Ureter (tissue), 1 donor: ENCODE results near the gene CREB3L2. TPM values are rescaled to one million over a fixed set of nuclear protein-coding genes. Genes with fewer than 3 reads are reported as not detected.
"Not testable (repeated sequence)": the region's sequence is repeated elsewhere in the genome, so short reads cannot be mapped to it uniquely, and the experiment has no call there.

Experiments
- DNase-seq: peaks from one replicate; pipeline ENCODE4 v3.0.0-alpha.2; 2020; ENCODE audit warnings: low spot score
- total RNA-seq: library from RNA; stranded (reverse); gene quantifications from one replicate; pipeline ENCODE4 v1.2.4, GENCODE V29; 2023
- donor health status: DM: yes; HTN: yes; CAD: no.

CREB3L2 gene
- total RNA-seq = 126 TPM

DNA sequence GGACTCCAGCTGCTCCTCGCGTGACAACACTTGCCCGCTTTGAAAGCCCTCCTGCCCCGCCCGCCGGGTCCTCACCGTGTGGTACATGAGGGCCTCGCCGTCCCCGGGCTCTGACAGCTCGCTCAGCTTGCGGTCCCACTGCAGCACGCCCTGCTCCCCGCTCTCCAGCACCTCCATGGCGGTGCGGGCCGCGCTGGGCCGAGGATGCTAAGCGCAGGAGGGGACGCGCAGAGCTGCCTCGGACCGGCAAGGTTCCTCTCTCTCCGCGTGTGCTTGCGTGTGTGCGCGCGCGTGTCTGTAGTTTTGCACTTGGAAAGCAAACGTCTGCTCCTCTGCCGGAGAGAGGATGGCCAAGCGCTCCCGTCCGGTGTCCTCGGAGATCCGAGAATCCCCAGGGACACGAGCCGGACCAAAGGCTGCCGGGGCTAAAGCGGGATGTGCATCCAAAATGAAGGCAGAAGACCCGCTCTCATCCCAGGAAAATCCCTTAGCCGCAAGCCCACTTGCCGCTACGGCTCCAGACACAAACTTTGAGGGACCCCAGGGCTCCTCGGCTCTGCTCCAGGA, at the start of gene CREB3L2:
Gene CREB3L2, minus strand, starts transcription at position 558 of the 567 bp plus-strand sequence. Its CDS starts 381 bp downstream, at position 177.
- peak; percentile 61 for DNase-seq

DNA sequence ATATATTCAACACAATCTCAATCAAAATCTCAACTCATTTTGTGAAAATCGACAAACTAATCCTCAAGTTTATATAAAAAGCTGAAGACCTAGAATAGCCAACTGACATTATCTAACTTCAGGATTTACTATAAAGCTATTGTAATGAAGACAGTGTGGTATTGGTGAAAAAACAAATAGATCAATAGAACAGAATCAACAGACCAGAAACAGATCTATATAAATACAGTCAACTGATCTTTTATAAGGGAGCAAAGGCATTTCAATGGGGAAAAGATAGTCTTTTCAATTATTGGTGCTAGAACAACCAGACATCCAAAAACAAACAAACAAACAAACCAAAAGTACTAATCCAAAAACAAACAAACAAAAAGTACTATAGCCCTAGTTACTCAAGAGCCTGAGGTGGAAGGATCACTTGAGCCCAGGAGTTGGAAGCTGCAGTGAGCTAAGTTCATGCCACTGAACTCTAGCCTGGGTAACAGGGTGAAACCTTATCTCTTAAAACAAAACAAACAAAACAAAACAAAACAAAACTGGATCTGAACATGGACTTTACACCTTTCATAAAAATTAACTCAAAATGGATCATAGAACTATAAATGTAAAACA, 47.7 kb upstream of the CREB3L2 start:
- DNase-seq = no peak

- no peak for DNase-seq
Observed at GRCh38 chr7:138047907-138048306, 46.0 kb upstream of the CREB3L2 start.

DNA sequence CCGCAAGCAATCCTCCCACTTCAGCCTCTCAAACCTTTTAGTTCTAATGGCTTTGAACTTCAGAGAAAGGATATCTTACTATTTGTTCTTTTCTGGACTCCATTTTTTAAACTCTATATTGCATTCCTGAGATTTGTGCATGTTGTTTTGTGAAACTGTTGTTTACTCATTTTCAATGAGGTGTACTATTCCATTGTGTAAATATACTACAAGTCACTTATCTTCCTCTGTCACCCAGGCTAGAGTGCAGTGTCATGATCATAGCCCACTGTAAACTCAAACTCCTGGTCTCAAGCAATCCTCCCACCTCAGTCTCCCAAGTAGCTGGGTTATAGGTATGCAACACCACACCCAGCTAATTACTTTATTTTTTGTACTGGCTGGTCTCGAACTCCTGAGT, 43.0 kb upstream of the CREB3L2 start:
- DNase-seq = no peak

- not testable (repeated sequence) for DNase-seq
Observed at GRCh38 chr7:138040063-138040462, 38.2 kb upstream of the CREB3L2 start.

DNA sequence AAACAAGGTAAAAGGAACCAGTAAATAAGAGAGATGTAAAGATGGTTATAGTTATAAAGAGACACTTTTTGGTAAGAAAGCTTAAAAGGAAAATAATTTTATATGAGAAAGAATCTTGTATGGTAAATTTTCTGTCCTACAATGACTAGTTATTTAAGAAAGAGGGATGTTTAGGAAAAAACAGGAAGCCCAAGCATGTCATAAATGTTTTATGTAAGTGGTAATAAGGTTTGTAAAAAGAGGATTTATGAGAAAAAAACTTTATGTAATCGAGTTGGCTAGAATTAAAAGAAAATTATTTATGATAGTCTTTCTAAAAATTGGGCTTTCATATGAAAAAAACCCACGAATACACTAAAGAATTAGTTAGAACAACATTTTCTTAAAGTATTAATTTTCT, 34.2 kb upstream of the CREB3L2 start:
- DNase-seq = no peak

DNA sequence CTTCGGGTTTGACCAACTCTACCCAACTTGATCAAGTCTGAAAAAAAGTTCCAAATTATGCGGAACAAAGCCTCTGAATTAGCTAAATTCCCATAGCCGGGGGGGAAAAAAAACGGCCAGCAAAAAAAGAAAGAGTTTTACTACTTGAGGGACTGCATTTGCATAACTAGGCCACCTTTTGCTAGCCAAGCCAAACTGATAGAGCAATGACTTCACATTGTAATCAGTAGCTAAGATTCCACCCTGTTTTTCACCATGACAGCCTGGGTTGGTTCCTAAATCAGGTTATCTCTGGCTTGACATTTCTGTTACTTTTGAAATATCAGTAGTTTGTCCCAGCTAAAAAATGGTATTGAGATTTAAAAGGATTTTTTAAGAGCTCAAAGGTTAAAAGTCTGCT, 31.4 kb upstream of the CREB3L2 start:
- DNase-seq = no peak

DNA sequence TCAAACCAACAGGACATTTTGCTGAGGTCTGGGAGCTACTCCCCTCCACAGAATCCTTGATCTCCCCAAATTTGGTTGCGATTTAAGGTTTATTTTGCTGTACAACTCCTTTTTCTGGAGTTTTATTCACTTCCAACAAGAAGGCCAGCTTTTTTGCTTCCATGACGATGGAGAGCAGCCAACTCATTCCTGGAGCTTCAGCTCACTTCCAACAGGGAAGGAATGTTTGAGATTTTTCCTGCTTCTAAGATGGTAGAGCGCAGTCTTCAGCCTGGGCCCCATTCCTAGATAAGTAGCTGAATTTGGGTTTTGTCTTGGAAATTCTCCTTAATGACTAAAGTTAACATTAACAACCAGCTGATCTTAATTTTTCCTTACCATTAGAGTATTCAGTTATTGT, 30.9 kb upstream of the CREB3L2 start:
- DNase-seq = no peak

GRCh38 chr7:138032186-138032585, 30.3 kb upstream of the CREB3L2 start:
- no peak for DNase-seq

DNA sequence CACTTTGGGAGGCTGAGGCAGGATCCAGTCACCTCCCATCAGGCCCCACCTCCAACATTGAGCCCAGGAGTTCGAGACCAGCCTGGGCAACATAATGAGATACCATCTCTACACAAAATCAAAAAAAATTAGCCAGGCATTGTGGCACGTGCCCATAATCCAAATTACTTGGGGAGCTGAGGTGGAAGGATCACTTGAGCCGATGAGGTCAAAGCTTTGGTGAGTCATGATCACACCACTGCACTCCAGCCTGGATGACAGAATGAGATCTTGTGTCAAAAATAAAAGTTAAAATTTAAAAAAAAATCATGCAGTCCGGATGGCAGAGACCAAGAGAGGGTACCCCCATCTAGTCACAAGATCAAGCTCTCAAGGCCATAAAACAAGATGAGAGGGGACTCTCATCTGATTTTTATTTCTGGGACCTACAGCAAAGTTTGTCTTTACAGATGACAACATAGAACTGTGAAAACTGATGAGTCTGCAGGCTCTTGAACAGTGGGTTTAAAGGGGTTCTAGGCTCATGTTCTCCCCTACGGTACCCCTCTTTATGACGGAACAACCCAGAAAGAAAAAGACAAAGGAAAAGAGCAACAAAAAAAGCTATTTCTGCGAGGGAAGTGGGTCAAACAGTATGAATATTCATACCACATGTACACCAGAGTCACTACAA, 28.9 kb upstream of the CREB3L2 start:
- DNase-seq = no peak

- no peak for DNase-seq
Observed at GRCh38 chr7:138029941-138030340, 28.1 kb upstream of the CREB3L2 start.

DNA sequence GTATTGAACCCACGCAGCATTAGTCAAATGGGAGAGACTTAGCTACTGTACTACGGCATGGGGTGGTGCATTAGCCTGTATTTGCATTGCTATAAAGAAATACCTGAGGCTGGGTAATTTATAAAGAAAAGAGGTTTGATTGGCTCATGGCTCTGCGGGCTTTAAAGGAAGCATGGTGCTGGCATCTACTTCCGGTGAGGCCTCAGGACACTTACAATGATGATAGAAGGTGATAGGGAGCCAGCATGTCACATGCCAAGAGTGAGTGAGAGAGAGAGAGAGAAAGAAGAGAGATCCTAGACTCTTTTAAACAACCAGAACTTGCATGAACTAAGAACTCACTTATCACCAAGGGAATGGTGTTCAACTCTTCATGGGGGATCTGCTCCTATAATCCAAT, 27.2 kb upstream of the CREB3L2 start:
- no peak for DNase-seq

GRCh38 chr7:138027100-138027499, 25.2 kb upstream of the CREB3L2 start:
- no peak for DNase-seq

DNA sequence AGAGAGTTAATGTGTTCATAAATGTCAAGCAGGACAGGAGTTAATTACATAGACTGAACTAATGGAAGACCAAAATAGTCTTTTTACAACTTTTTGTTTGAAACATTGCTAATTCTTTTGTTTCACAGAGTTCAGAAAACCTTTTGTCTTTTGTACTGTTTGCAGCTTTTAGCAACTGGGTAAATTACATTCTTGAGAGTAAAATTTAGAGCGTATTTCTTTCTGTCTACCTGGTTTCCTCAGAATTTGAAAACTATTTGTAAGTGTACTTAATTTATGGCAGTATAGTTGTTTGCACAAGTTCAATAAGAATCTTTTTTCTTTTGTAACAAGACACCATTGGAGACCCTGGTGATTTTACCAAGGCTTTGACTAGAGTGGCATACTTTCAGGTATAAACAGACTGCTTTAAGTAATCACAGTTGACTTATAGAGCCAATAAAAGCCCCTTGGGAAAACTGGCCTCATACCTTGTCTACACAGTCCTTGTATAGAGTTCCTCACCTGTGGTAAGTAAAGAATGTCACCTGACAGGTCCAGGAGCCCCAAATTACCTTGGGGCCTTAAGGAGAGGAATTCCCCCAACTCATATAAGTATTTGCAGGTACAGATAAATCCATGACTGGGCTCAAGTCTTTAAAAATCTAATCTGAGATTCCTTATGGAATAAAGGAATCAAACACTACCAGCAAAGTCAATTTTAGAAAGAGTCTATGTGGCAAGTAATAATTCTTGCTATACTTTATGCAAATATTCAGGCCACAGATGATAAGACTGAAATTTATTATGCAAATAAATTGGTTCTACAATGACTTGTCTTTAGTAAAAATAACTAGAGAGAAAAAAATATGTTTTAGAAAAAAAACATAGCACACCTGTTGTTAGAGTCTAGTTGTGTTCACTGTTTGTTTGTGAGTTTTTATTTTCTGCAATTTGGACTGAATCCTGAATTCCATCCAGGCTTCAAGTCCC, 23.6 kb upstream of the CREB3L2 start:
- no peak for DNase-seq

GRCh38 chr7:138024765-138025164, 22.9 kb upstream of the CREB3L2 start:
- no peak for DNase-seq

- no peak for DNase-seq
Observed at GRCh38 chr7:138024343-138024691, 22.4 kb upstream of the CREB3L2 start.

DNA sequence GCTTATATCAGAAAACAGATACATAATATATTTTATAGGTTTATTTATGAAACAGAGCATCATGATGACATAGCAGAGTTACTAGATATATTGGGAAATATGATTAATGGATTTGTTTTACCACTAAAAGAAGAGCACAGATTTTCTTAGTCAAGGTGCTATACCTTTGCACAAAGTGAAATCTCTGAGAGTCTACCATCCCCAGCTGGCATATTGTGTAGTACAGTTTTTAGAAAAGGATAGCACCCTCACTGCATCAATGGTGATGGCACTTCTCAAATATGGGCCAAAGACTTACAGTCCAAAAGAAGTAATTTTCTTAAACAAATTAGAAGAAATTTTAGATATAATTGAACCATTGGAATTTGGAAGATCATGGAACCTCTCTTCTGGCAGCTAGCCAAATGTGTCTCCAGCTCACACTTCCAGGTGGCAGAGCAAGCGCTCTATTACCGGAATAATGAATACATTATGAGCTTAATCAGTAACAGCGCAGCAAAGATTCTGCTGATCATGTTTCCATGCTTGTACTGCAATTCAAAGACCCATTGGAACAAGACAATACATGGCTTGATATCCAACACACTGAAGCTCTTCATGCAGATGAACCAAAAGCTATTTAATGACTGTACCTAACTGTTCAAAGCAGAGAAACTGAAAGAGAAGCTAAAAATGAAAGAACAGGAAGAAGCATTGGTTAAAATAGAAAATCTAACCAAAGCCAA, 21.9 kb upstream of the CREB3L2 start:
- no peak for DNase-seq

DNA sequence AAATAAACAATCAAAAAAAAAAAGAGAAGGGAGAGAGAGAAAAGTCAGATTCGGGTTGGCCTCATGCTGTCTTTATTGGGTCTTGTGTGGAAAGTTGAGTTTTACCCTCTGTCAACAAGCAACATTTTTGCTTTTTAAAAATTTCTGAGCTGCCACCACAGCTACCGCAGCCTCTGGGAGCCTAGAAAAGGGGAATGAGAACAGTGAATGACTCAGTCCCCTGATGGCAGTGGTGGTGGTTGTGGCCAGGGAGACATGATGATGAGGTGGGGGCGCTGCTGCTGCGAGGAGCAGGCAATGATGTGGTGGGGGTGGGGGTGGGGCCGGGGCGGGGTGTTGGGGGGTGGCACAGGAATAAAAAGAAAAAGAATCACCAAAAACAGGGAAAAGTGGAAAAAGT, 20.0 kb upstream of the CREB3L2 start:
- no peak for DNase-seq

DNA sequence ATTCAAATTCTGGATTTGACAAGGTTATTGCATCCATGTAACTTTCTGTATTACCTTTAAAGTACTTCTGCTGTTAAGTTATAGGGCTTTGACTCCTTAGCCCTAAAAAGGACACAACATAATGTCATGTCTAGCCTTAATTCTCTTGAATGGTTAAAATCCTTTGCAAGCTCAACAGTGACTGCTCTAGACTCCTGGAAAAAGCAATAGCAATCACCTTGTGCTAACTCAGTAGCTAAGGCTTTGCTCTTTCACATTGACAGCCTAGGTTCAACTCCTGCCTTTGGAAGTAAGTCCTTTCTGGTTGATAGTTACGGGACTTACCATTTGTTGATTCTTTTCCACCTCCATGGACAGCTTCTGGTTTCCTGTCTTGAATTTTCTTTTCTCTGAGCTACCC, 16.1 kb upstream of the CREB3L2 start:
- no peak for DNase-seq

DNA sequence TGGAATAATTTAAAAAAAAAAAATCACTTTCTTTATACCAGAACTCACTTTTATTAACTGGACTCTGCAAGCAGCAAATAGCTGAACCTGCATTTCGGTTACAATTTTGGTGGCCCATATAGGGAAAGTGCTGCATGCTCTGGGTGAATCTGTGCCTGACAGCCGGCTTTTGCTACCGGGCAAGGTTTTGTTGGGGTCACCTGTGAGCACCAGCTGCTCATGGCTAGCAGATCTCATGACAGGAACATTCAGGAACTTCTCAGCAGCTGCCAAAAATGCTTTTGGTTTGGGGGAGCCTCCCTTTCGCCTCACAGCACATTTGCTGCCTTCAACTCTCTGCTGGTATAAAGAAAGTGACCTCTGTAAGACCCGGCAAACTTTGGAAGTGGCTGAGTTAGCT, 13.2 kb upstream of the CREB3L2 start:
- DNase-seq = no peak

DNA sequence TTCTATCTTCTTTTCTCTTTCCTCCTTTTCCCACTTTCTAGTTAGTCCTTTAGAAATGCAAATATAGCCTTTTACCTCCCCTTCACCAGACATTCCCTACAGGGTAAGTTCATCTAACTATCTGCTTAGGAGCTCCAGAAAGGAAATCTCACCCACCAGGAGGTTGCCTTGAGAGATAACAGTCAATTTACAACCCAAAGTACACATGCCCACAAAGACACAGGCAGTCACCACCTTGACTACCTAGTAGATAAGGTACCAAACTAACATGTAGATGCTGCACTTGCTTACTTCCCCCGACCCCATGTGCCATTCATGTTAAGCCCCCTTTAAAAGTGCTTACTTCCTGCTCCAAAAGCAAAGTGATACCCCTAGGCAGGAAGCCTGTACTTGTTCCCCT, 12.8 kb upstream of the CREB3L2 start:
- no peak for DNase-seq

GRCh38 chr7:138014201-138014600, 12.3 kb upstream of the CREB3L2 start:
- DNase-seq = not testable (repeated sequence)
